ENCODE measurements around the gene CCDC106. TPM values are rescaled to one million over a fixed set of nuclear protein-coding genes. Genes with fewer than 3 reads are reported as not detected.

Gene CCDC106
- polyA plus RNA-seq, 4 donors: 14.5 to 29.6 (median 19.3) TPM

DNA sequence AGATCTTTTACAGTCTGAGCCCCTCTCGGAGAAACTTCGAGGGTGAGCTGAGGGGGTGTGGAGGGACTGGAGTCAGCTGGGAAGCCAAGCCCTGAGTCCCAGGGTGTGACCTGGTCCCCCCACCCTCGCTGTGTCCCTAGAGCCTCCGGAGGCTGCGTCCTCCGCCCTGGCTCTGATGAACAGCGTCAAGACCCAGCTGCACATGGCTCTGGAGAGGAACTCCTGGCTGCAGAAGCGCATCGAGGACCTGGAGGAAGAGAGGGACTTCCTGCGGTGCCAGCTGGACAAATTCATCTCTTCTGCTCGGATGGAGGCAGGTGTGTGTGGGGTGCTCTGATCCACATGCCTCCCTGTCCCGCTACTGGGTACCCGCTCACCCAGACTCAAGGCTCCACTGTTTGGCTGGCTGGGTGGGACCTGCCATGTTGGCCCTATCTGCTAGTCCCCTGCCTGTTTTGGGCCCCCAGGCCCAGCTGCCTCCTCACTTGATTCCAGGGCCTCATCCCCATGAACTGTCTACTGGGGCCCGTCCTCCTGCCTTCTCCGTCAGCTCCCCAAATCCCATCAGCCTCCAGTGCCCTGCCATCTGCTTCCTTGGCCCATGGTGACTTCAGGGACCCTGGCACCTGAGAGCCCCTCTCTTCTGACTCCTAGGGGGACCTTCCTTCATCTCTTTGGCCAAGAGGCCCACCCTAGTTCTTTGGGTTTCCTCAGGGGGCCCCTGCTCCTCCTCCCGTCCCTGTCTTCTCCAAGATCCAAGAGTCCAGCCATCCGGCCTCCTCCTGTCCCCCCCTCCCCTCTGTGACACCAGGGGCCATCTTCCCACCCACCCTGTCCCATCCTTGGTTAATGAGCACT is 1.5 kb downstream of the CCDC106 start:
- no peak for DNase-seq (ENCODE audit: low read depth in 4 of 4, low spot score in 3 of 4)

- DNase-seq (ENCODE audit: low read depth in 4 of 4, low spot score in 3 of 4): no peak
Measured at GRCh38 chr19:55650126-55650557, 2.1 kb downstream of the CCDC106 start.

DNA sequence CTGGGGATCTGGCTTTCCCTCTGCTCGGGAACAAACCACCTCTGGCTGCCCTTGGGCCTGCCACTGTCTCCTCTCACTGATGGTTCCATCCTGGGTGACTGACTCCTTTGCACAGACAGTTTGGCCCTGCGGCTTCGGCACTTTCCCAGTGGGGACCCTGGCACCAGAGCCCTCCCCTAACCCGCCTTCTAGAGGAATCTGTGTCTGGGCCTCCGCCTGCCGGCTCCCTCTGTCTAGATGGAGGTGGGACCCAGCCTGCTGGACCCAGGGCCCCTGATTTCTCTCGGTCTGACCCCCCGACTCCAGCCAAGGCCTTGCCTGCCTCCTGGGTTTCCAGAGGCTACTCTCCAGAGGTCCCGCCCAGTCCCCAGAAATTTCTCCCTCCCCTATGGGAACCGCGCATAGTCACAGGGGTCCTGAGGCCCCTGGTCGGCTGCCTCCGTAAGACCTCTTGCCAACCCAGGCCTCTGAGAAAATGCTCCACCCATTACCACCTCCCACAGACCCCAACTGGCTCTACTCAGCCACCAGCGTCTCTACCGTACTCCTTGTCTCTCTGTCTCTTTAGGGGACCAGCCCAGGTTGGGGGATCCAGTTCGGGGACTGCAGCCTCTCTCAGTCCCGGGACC is 2.7 kb downstream of the CCDC106 start:
- DNase-seq (ENCODE audit: low read depth in 4 of 4, low spot score in 3 of 4): no peak

DNA sequence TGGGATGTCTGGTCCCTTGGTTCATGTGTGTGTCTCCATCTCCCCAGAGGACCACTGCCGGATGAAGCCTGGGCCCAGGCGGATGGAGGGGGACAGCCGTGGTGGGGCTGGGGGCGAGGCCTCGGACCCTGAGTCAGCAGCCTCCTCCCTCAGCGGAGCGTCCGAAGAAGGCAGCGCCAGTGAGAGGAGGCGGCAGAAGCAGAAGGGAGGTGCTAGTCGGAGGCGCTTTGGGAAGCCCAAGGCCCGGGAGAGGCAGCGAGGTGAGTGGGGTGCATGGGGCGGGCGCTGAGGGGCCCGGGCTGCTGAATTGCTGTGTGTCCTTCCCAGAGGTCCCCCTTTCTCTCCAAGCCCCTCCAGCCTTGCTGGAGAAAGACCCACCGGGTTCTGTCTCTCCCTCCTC is 3.2 kb downstream of the CCDC106 start:
- no peak for DNase-seq (ENCODE audit: low read depth in 4 of 4, low spot score in 3 of 4)

DNA sequence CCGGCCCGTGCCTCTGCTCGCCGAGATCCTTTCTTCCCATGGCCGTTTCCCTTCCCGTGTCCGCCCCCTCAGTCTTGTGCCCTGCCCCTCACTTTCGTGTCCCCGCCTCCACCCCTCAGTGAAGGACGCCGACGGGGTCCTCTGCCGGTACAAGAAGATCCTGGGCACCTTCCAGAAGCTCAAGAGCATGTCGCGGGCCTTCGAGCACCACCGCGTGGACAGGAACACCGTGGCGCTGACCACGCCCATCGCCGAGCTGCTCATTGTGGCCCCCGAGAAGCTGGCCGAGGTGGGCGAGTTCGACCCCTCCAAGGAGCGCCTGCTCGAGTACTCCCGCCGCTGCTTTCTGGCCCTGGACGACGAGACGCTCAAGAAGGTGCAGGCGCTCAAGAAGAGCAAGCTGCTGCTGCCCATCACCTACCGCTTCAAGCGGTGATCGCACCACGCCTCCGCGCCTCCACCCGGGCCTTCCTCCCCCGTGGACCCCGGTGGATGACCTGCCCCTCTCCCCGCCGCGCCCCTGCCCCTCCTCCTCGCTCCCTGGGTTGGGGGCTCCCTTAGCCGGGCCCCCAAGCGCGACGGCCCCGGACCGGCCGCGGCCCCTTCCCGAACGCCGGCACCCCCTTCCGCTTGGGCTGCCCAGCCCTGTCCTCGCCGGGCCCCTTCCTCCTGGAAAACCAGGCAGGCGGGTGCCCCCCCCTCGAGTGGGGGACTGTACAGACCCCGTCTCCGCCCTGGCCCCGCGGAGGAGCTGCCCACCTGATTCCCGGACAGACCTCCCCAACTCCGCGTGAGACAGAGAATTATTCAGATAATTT is 4.5 kb downstream of the CCDC106 start:
- no peak for DNase-seq (ENCODE audit: low read depth in 4 of 4, low spot score in 3 of 4)

DNA sequence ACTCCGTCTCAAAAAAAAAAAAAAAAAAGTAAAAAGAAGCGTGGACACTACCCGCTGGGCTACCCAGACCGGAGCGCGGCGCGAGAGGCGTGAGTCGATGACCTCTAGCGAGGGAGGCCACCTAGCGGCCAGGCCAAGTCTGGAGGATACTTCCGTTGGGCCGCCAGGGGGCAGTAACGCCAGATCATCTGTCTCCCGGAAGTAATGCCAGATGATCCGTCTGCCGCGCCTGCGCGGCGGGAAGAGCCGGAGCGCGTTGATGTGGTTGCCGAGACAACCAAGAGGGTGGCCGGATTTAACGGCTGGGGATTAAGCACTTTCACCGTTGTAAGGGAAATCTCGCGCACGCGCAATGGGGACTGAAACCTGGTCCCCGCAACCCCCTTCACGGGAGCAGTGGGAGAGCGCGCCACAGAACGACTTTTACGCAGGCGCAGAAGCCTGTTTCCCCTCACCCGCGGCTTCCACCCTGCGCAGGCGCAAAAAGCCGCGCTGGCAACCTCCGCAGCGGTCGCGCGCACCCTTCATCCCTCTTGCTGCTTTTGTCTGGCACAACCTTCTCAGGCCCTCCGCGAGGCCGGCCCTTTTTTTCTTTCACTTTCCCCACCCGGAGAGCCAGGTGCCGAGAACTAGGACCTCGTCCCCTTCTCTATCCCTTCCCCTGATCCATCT is 5.8 kb downstream of the CCDC106 start:
- peak; percentile 98 to 100 (median 99) for DNase-seq (ENCODE audit: low read depth in 4 of 4, low spot score in 3 of 4)

DNA sequence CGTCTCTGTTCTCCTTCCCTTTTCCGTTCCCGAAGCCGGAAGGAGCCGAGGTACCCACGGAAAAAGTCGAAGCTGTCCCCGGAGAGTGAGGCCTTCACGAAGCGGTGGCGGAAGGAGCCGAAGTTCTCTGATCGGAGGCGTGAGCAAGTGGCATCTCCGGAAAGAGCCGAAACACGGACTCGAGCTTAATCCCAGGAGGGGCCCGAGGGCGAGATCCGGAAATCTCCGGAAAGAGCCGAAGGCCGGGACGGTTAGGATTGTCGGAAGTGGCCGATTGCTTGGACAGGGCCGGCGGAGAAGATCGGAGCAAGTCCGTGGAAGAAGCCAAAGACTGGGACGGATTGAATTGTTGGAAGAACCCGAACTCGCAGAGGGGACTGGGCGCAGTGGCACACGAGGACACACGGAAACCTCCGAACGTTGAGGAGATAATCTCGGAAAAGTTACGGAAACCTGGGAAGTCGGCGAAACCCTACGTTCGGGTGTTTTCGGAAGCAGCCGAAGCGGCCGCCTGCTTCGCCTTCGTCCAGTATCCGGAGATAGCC is 6.4 kb downstream of the CCDC106 start:
- peak; percentile 97 to 99 (median 99) for DNase-seq (ENCODE audit: low read depth in 4 of 4, low spot score in 3 of 4)

DNA sequence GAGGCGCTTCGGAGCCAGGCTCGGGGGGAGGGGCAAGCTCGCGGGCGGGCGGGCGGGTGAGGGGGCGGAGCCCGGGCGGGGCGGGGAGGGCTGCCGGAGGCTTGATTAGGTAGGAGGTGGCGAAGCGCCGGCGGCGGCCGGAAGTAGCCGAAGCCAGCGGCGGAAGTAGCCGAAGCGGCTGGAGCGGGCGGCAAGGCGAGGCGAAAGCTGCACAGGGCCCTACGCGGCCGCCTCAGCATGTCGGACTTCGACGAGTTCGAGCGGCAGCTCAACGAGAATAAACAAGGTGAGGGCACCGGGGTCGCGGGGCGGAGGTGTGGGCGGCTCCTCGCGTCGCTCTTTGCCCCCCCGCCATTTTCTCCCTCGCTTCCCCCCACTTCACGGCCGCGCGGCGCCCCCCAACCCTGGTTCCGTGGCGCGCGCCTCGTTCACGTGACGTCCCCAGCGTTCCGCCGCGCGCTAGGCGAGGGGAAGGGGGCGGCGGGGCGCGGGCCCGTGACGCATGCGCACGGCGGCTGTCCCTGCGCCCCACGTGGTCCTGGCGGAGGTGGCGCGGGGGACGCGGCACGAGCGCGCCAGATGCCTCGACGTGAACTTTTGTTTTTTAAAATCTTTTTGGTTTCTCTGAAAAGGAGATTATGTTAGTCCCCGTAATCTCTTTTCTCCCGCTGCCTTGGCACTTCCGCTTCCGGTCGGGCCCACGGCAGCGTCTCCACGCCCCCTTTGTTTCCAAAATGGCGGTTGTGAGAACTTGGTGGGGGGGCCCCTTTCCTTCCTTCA is 7.0 kb downstream of the CCDC106 start, which contains the start of gene U2AF2:
U2AF2 (plus strand) TSS at position 168 of the 780 bp plus-strand sequence; CDS start at position 238, 70 bp downstream.
- DNase-seq (ENCODE audit: low read depth in 4 of 4, low spot score in 3 of 4): peak in 2 of 4 donors; percentile 59 to 88

DNA sequence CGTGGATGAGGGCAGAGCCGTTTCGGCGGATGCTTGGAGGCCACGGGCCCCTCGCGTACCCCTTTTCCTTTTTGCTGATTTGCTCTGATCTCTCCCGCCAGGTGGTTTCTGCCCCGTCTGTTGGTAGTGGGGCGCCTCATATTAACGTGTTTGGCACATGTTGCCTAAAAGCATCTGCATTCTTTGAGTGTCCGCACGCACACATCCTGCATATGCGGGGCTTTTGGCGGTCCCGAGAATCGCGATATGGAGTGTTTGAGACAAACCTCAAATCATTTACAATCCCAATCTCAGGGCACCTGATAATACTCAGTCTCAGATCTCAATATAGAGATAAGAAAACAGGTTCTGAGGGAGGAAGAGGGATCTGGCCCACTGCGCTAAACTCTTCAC is 7.6 kb downstream of the CCDC106 start:
- DNase-seq (ENCODE audit: low read depth in 4 of 4, low spot score in 3 of 4): no peak

DNA sequence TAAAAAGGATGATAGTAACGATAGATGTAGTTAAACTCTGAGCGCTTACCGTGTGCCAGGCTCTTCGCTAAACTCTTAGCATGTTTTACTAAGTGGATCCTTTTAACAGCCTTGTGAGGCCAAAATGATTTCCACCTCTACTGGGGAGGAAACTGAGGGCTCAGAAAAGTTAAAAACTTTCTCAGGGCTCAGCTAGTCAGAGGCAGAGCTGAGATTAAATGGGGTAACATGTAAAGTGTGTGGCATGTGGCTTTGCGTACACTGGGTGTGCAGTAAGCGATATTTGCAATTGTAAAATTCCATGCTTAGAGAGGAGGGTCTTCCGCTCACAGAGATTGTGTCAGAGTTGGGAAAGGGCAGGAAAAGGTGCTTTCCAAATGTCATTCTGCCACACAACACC is 8.5 kb downstream of the CCDC106 start:
- DNase-seq (ENCODE audit: low read depth in 4 of 4, low spot score in 3 of 4): no peak

DNA sequence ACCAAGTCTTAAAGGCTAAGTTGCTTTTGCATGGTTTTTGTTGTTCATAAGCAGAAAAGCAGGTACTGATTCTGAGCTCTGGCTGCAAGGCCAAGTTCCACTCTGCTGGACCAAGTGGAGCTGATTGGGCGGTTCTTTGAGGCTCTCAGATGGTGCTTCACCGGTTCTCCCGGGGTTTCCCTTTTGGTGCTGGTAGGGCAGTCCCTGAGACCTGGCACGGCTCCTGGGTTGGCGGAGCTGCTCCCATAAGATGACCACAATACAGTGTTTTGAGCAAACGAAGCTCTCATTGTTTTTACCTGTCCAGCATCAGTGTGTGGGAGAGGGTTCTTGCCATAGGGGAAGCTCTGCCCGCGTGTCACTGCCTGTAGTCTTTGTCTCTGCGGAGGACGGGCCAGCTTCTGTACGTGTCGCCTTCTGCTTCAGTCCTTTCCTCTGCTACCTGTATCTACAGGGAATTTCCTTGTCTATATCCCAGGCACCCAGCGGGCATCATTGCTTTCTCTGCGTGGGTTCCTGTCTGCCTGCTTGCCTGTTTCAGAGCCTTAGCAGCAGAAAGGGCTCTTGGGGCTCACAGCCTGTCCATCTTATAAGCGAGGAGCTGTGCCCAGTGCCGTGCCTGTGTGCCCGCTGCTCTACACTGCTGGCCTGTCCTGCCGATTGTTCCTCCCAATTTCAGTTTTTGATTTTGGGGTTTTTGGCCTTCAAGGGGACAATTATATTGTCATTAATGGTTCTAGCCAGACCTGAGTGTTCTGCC is 9.2 kb downstream of the CCDC106 start:
- DNase-seq (ENCODE audit: low read depth in 4 of 4, low spot score in 3 of 4): no peak

- no peak for DNase-seq (ENCODE audit: low read depth in 4 of 4, low spot score in 3 of 4)
Measured at GRCh38 chr19:55658846-55659459, 10.9 kb downstream of the CCDC106 start.

DNA sequence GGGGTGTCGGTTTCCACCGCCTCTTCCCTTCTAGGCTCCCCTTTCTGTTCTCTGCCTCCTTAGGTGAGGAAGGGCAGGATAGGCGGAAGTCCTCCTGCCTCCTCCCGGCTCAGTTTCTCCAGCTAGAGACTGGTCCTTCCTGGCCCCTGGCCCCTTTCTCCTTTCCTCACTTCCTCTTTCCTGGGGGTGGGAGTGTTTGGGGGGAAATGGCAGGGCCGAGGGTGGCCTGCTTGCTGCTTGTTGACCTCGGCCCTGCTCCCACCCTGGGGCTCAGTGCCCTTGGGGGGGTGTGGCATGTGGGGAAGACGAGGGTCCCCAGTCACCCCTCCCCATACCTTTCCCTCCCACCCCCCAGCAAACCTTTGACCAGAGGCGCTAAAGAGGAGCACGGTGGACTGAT is 11.8 kb downstream of the CCDC106 start:
- no peak for DNase-seq (ENCODE audit: low read depth in 4 of 4, low spot score in 3 of 4)

DNA sequence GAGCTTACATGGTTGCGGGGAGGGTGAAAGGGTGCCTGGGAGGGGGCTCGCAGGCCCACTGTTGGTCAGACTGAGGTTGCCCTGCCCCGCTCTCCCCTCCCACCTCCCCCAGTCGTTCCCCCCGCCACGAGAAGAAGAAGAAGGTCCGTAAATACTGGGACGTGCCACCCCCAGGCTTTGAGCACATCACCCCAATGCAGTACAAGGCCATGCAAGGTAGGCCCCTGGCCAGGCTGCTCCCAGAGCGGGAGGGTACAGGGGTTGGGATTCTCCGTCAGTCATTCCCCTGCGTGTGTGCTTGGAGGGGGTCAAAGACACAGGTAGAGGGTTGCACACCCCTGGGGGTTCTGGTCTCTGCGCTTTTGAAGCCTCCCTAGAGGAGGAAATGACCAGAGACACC is 12.4 kb downstream of the CCDC106 start:
- DNase-seq (ENCODE audit: low read depth in 4 of 4, low spot score in 3 of 4): no peak

DNA sequence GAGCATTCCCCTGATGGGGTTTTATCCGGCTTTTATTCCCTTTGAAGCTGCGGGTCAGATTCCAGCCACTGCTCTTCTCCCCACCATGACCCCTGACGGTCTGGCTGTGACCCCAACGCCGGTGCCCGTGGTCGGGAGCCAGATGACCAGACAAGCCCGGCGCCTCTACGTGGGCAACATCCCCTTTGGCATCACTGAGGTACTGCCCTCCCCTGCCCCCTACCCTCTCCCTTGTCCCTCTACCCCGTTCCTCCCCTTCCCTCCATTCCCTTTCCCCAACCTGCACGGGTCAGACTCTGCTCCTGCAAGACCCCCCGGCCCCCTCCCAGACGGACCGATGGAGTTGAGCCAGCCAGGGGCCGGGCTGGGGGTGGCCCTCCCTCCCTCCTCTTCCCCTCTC is 13.0 kb downstream of the CCDC106 start:
- DNase-seq (ENCODE audit: low read depth in 4 of 4, low spot score in 3 of 4): no peak

DNA sequence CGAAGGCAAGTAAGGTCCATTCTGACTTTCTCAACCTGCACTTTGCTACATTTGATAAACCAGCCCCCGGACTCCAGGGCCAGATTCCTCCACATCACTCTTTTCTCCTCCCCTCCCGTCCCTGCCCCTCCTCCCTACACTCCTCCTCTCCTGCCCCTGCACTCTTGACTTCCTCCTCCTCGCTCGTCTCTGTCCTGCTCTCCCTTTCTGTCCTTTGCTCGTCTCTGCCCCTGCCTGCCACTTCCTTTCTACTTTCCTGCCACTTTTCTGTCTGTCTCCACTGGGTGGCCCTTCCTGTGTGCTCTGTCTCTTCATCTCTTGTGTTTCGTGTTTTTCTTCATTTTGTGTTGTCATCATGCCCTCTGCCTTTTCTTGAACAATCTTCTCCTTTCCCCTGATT is 13.8 kb downstream of the CCDC106 start:
- no peak for DNase-seq (ENCODE audit: low read depth in 4 of 4, low spot score in 3 of 4)

DNA sequence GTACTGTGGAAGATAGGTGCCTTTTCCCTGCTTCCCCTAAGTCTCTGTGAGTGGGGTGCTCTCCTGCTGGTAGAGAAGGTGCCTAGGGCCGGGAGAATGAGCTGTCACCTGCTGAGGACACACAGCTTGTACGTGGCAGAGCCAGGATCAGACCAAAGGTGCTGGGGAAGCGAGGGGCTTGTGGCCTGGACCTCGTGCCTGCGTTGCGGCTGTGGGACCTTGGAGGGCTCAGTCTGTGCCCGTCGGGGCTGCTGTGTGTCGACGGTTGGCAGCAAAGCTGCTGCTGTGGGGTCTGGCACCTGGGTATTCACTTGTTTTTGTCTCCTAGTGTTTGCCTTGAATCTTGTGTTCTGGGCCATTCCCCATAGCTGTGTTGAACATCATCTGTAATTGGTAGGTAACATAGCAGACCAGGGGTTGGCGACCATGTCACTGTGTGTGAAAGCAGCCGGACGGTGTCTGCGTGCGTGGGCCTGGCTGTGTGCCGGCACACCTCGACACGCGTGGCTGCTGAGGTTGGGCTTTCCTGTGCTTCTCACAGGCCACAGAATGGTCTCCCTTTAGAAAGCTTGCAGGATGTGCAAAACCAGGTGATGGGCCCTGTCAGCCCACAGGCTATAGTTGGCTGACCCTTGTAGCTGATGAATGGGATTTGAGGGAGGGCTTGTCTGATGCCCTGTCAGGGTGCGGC is 16.0 kb downstream of the CCDC106 start:
- DNase-seq (ENCODE audit: low read depth in 4 of 4, low spot score in 3 of 4): no peak

Data from left renal pelvis (tissue), 4 donors.